Smooth muscle cell of the pulmonary artery (primary cell): Measurements from ENCODE around the gene TEDC2. TPM values are rescaled to one million over a fixed set of nuclear protein-coding genes. Genes with fewer than 3 reads are reported as not detected.

ENCODE experiments used
- total RNA-seq: library from RNA; depleted of rRNA; stranded (reverse); fragments of >200 nt; gene quantifications from 2 replicates; pipeline ENCODE4 v1.2.3, GENCODE V29; 2014

The TEDC2 gene
- total RNA-seq = 2.4 and 2.8 TPM in 2 replicates

GRCh38 chr16:2459647-2460390 lies at the start of gene TEDC2:
TEDC2 (plus strand) TSS chr16:2460109; CDS start chr16:2460145, 36 bp downstream.

GRCh38 chr16:2429034-2429770 lies 30.7 kb upstream of the TEDC2 start, which contains the start of gene CCNF:
CCNF (plus strand) TSS chr16:2429447; CDS start chr16:2429482, 35 bp downstream.

GRCh38 chr16:2471016-2471652 lies 11.2 kb downstream of the TEDC2 start, which contains the start of gene NTN3:
NTN3 (plus strand) TSS chr16:2471297; CDS start chr16:2471702, 405 bp downstream.

GRCh38 chr16:2474877-2475412 lies 15.0 kb downstream of the TEDC2 start, which contains the start of gene TBC1D24:
TBC1D24 (plus strand) TSS chr16:2475127; CDS start chr16:2496149, 21,022 bp downstream.

GRCh38 chr16:2513405-2514332 lies 53.8 kb downstream of the TEDC2 start, which contains the start of gene ATP6V0C:
ATP6V0C (plus strand) TSS chr16:2513952; CDS start chr16:2514104, 152 bp downstream.

Other genes starting within 250 kb of the TEDC2 start
- 1.2 and 2.2 TPM in 2 replicates for gene BRICD5, start 249.2 kb upstream of the TEDC2 start, total RNA-seq
- 6.1 and 11.0 TPM in 2 replicates for gene PGP, start 245.3 kb upstream of the TEDC2 start, total RNA-seq
- gene E4F1, start 236.5 kb upstream of the TEDC2 start, total RNA-seq = 24.2 and 32.3 TPM in 2 replicates
- 0.65 and 0.92 TPM in 2 replicates for gene DNASE1L2, start 223.7 kb upstream of the TEDC2 start, total RNA-seq
- gene ECI1, start 208.5 kb upstream of the TEDC2 start, total RNA-seq = 17.9 and 23.9 TPM in 2 replicates
- gene RNPS1, start 192.0 kb upstream of the TEDC2 start, total RNA-seq = 45.6 and 57.1 TPM in 2 replicates
- 13.0 and 16.0 TPM in 2 replicates for gene ABCA3, start 119.4 kb upstream of the TEDC2 start, total RNA-seq
- gene CCNF, start 30.7 kb upstream of the TEDC2 start, total RNA-seq = 5.0 and 7.8 TPM in 2 replicates
- 0.85 and 1.3 TPM in 2 replicates for gene NTN3, start 11.2 kb downstream of the TEDC2 start, total RNA-seq
- gene TBC1D24, start 15.0 kb downstream of the TEDC2 start, total RNA-seq = 20.7 and 28.8 TPM in 2 replicates
- 19.5 and 34.5 TPM in 2 replicates for gene ATP6V0C, start 53.8 kb downstream of the TEDC2 start, total RNA-seq
- gene AMDHD2, start 60.3 kb downstream of the TEDC2 start, total RNA-seq = 35.8 and 73.4 TPM in 2 replicates
- not detected in 2 replicates for gene CEMP1, start 71.3 kb downstream of the TEDC2 start, total RNA-seq
- gene PDPK1, start 77.9 kb downstream of the TEDC2 start, total RNA-seq = 28.9 and 30.2 TPM in 2 replicates
- 20.3 and 25.3 TPM in 2 replicates for gene KCTD5, start 222.4 kb downstream of the TEDC2 start, total RNA-seq